Activated CD4-positive, alpha-beta T cell treated with anti-CD3 and anti-CD28 coated beads, Interleukin-10, Interleukin-2, amounts not matched to agents 100 ng/mL and 50 ng/mL, durations not matched to agents 16 hours and 8 hours (primary cell): ENCODE data around the gene ZNF605.
"Not testable (repeated sequence)": the region's sequence is repeated elsewhere in the genome, so short reads cannot be mapped to it uniquely, and the experiment has no call there.

Experiments
- DNase-seq: peaks from one replicate; pipeline ENCODE4 v3.0.0-alpha.2; 2020

The ZNF605 gene

DNA sequence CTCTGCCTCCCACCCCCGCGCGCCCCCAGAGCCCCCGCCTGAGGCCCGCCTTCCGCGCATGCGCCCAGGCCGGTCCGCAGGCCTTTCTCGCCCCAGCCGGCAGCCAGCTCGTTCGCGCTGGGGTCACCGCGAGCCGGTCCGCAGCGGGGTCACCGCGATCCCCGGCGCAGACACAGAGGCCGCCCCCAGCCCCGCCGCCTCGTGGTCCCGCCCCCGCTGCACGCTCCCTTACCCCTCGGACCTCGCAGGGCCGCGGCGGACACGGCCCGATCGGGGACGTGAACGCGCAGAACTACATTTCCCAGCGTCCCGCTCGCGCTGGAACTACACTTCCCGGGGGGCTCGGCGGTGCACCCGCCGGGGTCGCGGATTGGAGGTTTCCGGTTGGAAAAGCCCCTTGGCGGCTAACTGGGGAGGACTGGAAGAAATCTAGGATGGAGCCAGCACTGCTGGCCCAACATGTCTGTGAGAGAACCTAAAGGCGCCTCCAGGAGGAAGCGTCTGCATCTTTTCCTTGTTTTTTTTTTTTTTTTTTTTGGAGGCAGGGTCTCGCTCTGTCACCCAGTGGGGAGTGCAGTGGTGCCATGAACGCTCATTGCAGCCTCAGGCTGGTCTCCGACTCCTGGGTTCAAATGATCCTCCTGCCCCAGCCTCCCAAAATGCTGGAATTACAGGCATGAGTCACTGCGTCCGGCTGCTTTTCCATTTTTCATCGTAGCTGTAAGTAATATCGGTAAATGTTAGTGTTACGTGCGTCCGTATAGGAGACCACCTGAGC lies at the start of gene ZNF605:
ZNF605 (minus strand) TSS at position 296 of the 778 bp plus-strand sequence. CDS start 10,671 bp downstream, outside the sequence.
- peak; percentile 90 for DNase-seq

DNA sequence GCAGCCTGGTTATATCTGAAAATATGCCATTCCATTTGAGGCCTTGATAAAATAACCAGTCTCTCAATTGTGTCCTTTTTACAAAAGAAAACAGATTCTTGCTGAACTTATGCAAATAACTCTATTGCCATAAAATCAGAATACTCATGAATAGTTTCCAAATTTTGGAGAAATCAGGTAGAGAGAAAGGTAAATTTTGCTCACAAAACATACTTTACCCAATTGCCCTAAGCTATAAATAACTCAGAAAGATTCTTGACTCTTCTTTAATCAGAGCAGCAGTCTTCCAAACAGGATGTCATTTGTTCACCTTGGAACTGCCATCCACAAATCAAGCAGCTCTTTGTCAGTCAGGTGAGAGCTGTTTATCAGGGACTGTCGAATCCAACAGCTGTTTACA lies 42.6 kb upstream of the ZNF605 start:
- no peak for DNase-seq

DNA sequence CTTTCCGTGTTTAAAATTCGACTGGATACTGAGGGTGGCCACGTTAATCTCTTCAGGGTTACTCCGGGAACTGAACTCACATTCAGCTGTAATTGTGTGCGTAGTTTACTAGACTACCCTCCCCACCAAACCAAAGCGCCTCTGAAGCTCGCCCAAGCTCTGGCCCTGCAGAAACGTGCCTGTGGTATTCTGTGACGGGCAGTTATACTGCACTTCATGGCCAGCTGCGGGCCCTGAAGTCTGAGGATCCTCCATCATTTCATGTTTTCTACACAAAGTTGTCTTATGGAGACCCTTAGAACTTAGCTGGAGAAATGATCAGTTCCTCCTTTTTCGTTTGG lies 30.7 kb upstream of the ZNF605 start:
- no peak for DNase-seq

DNA sequence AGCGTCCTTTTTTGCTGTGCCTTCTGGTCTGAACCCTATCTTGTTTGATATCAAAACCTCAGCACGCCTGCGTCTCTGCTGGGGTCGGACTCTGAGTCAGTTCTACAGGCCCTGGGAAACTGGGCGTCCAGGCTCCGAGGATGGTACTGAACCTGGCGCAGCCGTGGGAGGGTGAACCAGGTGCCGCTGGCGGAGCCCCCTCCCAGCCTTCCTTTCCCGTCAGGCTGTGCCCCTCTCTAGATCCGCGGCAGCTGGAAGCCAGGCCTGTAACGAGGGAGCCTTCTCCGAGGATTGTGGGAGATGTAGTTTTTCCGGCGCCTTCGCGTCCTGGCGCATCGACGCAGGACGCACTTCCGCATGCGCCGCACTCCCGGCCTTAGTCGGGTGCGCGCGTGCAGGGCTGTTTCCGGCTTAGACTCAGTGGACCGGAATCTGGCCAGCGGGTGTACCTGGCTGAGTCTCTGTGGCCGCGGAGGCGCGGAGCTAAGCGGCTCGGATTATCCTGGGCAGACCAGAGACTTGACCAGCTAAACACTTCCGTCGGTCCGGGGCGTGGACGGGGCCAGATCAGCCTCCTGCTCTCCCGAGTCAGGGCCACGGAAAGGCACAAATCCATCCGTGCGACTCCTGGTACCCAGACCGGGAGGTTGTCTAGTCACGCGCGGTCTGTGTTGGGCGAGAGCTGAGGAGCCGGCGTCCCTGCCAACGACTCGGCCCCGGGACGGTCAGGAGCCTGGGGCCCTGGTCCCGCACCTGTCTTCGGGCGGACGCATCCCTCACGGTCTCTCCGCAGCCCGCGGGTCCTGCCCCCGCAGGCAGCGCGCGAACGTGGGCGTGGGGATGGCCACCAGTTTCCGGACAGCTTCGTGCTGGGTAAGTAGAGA lies 30.1 kb upstream of the ZNF605 start, which contains the start of gene ZNF26:
ZNF26 (plus strand) TSS at position 367 of the 884 bp plus-strand sequence; CDS start at position 841, 474 bp downstream.
- peak; percentile 93 for DNase-seq

DNA sequence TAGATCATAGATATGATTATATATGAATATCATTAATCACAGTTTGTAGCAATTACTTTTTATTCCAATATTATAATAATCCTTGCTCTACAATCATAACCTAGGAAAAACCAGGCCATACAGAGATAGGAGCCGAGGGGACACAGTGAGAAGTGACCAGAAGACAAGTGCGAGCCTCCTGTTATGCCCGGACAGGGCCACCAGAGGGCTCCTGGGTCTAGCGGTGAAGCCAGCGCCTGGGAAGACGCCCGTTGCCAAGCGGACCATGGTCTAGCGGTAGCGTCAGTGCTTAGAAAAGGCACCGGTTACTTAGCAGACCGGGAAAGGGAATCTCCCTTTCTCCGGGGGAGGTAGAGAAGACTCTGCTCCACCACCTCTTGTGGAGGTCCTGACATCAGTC lies 20.8 kb upstream of the ZNF605 start:
- DNase-seq, result peak; percentile 27

DNA sequence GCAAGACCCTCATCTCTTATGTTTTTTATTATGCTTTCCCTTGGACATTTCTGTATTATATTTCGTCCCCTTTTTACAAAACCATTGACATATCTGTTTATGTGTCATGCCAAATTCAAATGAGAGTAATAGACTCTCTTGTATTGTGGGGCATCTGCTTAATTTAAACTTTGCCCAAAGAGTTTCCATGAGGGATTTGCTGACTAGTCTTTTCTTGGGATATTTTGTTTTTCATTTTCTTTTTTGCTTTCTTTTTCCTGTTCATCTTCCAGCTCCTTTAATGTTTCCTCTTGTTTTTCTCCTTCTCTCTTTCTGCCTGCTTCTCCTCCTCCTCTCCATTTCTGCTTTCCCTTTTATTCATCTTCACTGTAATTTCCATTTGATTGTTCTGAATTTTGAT lies 16.3 kb upstream of the ZNF605 start:
- no peak for DNase-seq

DNA sequence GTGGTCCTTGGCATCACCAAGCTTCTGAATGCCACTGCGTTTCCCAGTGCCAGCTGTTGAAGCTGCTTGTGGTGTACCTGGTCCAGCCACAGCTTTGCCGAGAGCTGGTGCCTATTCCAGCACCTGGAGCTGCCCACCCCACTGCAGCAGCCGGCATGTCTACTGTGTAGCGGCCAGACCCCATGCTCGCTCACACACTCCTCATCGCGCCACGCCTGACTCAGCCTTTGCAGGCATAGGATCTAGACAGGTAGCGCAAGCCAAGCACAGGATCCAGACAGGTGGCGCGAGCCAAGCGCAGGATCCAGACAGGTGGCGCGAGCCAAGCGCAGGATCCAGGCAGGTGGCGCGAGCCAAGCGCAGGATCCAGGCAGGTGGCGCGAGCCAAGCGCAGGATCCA lies 11.6 kb upstream of the ZNF605 start:
- DNase-seq, result no peak

DNA sequence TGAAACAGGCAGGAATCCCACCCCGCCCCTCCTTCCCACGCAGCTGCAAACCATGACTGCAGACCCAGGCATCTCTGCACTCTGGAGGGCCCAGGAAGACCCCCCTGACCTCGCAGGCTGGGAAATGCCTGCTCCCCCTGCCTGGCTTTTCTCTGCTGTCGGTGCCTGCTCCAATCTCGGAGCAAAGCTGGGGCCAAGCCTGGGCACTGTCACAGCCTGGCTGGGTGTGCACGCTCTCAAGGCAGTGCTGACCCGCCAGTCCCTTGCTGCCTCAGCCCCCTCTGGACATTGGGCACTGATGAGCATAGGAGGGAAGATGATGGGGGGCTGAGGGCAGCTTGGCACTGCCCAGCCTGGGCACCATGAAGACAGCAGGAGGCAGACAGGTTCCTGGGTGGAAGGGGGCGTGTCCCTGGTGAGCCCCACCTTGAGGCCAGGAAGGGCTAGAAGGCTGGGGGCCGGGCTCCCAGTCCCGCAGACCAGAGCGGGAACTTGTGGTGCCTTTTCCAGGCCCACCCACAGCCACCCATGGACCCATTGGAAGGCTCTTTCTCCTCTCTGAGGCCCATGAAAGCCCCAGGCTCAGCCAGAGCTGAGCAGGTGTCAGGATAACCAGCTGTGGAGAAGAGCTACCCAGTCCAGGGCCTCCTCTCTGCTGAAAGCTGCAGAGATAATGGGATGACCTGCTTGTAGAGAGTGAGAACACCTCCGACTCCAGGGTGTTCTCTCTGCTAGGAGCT lies 10.7 kb upstream of the ZNF605 start:
- no peak for DNase-seq

DNA sequence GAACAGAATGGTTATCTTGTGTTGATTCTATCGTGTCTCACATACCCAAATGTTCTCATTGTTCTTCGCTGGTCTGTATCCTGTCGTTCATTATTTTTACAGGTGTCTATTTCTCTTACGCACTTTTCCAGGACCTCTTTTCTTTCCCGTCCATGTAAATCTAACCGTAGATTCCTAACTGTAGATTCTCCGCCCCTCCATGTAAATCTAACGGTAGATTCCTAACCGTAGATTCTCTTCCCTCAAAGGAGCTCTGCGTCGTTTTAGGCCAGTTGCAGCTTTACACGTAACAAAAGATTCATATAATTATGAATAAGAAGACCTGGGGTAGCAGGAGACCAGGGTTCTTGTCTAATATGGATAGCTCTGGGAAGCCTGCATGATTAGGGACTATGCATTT lies 9.7 kb upstream of the ZNF605 start:
- DNase-seq, result no peak

DNA sequence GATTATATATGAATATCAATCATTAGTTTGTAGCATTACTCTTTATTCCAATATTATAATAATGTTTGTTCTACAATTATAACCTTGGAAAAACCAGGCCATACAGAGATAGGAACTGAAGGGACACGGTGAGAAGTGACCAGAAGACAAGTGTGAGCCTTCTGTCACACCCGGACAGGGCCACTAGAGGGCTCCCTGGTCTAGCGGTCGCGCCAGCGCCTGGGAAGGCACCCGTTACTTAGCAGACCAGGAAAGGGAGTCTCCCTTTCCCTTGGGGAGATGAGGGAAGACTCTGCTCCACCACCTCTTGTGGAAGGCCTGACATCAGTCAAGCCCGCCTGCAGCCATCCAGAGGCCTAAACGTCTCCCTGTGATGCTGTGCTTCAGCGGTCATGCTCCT lies 7.8 kb upstream of the ZNF605 start:
- DNase-seq, result peak; percentile 10

DNA sequence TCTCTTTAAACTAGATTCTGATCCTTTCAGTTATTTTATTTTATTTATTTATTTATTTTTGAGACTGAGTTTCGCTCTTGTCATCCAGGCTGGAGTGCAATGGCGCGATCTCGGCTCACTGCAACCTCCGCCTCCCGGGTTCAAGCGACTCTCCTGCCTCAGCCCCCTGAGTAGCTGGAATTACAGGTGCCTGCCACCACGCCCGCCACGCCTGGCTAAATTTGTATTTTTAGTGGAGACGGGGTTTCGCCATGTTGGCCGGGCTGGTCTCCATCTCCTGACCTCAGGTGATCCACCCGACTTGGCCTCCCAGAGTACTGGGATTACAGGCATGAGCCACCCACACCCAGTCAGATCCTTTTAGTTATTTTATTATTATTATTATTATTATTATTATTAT lies 5.7 kb upstream of the ZNF605 start:
- not testable (repeated sequence) for DNase-seq

DNA sequence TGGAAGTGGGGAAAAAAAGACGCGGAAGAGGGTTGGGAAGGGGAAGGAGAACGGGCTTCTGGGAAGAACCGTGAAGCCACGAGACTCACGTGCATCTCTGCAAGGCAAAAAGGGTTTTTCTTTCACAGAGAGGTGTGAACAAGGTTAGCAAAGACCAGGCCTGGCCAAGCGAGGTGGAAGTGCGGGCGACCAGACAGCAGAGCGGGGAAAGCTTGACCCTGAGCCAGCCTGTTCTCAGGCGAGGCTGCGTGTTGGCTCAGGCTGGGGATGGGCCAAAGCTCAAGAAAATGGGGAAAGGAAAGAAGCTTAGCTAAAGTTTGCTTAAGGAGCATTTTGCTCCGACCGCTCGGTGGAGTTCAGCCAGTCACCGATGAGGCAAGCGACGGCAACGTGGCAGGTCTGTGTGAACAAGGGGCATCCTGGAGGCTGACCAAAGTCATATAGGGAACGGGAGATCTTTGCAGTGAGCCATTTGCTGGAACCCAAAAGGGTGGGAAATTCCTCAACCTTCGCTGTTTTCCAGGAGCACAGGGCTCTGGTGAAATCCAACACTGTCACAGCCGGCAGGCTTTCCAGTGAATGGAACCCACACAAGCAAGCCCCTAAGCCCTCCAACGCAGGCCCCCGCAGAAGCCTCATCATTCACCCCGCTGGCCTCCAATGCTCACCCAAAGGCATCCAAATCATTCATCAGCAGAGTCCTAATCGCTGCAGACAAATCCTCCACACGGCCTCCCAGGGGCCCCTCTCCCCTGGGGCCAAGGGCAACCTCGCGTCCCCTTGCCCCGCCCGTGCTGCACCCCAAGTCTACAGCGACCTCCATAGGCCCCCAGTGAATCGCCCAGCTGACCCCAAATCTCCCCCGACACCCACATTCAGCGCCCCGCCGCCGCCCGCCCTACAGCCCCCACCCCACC lies 754 bp downstream of the ZNF605 start:
- DNase-seq, result peak; percentile 10

DNA sequence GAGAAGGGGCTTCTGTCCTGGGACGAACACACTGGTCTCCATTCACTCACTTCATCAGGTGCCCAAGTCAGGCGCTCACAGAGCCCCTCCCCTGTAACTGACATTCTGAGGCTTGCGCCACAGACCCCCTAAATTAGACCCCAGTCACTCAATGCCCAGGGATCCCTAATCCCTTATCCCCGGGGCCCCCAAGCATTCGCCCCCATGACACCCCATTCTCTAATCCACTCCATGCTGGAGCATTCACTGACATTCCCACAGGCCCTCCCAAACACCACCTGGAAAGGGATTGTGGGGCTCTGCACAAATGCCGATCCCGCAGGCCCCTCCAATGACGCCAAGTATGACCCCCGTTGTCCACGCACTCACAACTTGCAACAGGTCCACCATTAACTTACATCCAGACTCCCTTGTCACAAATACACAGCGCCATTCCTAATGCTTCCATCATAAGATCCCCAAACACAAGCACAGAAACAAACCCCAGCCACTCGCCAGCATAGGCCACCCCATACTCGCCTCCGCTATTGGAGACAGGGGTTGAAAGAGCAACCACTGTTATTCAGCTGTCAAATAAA lies 1.5 kb downstream of the ZNF605 start:
- no peak for DNase-seq

DNA sequence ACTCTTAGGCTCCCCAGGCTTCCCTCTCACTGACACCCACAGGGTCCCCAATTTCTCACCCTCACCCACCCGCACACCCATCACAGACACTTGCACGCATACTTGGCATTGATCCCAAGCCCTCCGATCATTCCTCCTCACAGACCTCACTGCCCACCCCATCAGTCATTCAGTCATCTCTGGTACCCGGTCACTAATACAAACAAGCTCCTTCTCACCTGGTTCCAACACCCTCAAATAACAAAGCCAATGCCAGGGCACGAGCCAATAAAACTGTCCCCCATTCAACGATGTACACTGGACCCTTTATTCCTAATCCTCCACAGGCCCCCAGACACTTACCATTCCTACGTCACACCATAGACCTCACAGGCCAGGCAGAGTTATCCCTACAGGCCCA lies 2.3 kb downstream of the ZNF605 start:
- no peak for DNase-seq

DNA sequence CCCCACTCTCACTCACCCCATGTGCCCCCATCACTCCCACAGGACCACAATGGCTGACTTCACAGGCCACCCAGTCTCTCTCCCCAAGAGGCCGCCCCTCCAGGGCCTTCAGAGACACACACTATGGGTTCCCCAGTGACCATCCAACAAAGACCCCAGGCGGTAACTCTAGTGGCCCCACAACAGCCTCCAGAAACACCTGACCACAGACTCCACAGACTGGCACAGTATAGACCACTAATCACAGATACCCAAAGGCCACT lies 3.0 kb downstream of the ZNF605 start:
- DNase-seq, result no peak

DNA sequence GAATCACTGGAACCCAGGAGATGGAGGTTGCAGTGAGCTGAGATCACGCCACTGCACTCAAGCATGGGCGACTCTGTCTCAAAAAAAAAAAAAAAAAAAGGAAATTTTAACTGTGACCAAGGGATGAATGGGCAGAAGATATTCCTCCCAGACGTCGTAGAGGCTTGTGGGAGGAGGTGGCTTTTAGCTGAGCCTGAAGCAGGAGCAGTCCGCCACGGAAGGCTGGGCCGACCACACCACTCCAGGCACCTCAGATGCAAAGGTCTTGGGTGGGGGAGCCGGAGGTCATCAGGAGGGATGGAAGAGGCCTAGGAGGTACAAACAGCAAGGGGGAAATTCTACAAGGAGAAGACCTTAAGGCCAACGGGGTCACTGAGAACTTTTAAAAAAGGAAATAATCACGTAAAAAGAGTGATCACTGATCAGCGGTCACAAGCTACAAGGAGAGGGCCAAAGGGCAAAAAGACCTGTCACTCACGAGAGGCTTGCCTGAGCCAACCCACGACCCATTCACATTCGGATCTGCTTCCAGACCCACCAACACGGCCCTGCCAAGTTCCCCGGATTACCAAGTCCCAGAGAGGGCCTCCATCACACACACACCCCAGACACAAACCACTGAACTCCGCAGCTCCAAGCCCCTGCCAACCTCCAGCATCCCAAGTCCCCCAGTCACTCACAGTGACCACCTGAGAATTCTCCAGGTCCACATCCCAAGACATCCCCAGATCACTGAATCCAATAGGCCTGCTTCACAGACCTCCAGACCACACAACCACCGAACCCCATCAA lies 3.5 kb downstream of the ZNF605 start:
- DNase-seq, result no peak

DNA sequence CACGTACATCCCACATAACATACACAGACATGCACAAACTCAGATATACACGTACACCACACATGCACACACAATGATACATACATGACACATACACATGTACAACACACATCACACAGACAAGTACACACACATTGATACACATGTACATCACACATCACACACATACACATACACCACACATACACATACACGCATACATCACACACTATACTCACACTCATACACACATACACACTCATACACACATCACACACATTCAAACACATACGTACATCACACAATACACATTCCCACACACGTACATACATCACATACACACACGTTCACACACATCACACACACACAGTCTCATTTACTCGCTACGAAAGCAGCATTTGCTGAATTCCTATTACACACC lies 4.5 kb downstream of the ZNF605 start:
- DNase-seq, result no peak

DNA sequence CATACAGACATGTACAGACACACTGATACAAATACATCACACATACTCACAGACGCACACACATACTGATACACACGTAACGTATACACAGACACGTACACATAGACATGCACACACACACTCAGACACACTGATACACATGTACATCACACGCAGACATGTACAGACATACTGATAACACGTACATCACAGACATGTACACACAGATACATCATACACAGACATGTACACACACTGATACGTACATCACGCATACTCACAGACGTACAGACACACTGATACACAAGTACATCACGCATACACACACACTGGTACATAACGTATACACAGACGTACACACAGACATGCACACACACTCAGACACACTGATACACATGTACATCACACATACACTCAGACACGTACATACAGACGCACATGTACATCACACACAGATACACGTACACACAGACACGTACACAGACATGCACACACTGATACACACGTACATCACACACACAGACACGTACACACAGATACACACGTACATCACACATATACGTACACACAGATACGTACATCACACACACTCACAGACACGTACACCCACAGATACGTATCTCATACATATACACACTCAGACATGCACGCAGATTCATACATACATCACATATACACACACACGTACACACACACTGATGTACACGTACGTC lies 5.1 kb downstream of the ZNF605 start:
- no peak for DNase-seq

DNA sequence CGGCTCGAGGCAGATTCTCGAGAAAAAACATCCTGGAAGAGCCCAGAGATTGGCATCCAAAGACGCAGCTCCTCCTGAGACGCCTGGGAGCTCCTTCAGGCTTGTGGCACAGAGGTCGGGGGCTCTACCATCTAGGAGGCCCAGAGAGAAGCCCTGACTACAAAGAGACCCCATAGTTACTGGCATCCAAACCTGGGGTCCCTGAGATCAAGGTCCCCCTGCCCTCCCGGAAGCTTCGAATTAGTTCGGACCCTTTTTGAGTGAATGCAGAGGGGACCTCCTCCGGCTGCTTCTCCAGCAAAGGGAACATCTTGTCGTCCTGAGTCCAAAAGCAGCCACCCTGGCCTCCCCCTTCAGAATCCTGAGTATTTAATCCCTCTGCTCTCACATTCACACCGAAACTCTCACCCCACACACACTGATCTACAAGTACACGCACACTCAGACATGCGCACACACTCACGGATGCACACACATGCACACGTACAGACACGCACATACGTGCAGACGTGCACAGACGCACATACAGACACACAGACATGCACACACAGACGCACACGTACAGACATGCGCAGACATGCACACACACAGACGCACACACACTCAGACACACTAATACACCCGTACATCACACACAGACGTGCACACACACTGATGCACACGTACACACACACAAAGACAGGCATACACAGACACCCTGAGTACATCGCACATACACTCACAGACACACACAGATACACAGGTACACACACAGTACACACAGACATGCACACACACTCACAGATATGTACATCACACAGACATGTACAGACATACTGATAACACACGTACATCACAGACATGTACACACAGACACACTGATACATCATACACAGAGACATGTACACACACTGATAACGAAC lies 5.9 kb downstream of the ZNF605 start:
- DNase-seq, result no peak
